ENCODE results near the gene SLIT1. TPM values are rescaled to one million over a fixed set of nuclear protein-coding genes. Genes with fewer than 3 reads are reported as not detected.

Gene SLIT1
- total RNA-seq, 1 donor, result not detected

GRCh38 chr10:96967847-96968246 is 217.9 kb downstream of the SLIT1 start:
- Histone ChIP-seq H3K4me1 (ENCODE audit: insufficient read depth, low read length) (peaks cover 14% of the 10 kb centered on the region), H3K4me3 (ENCODE audit: insufficient read depth, low read length) (no peak overlapping the region), H3K4me2 (ENCODE audit: insufficient read depth, low read length) (no peak overlapping the region), H2AFZ (ENCODE audit: low read length) (no peak overlapping the region), H3K36me3 (ENCODE audit: insufficient read depth, low read length) (no peaks in the 10 kb centered on the region), H3K27me3 (ENCODE audit: insufficient read depth, low read length) (no peaks in the 10 kb centered on the region), H4K20me1 (ENCODE audit: insufficient read depth, low read length) (no peaks in the 10 kb centered on the region), H3K27ac (ENCODE audit: low read depth, low read length) (no peak overlapping the region), H3K79me2 (ENCODE audit: insufficient read depth, low read length) (peaks cover 4% of the 10 kb centered on the region), H3K9me3 (ENCODE audit: low read depth, low read length) (no peaks in the 10 kb centered on the region)
- DNase-seq (ENCODE audit: insufficient read length, low spot score, missing footprints), result peak; percentile 83
- TF ChIP-seq CTCF (IDR thresholded peaks at IDR 0.05; ENCODE audit: extremely low read depth, low read depth, low read length), result no peak

- H3K4me3 ChIP-seq (ENCODE audit: insufficient read depth, low read length), result no peak overlapping the region
These were observed 221.6 kb downstream of the SLIT1 start for GRCh38 chr10:96964131-96964530.

GRCh38 chr10:96960872-96961271 is 224.9 kb downstream of the SLIT1 start:
- no peak for DNase-seq (ENCODE audit: insufficient read length, low spot score, missing footprints)
- Histone ChIP-seq H3K4me3 (ENCODE audit: insufficient read depth, low read length) (no peak overlapping the region), H4K20me1 (ENCODE audit: insufficient read depth, low read length) (peaks cover 4% of the 10 kb centered on the region), H3K27ac (ENCODE audit: low read depth, low read length) (peak overlapping the region; percentile 39), H3K9me3 (ENCODE audit: low read depth, low read length) (no peaks in the 10 kb centered on the region), H3K79me2 (ENCODE audit: insufficient read depth, low read length) (peaks cover 12% of the 10 kb centered on the region), H3K27me3 (ENCODE audit: insufficient read depth, low read length) (no peaks in the 10 kb centered on the region), H3K4me1 (ENCODE audit: insufficient read depth, low read length) (peaks cover 20% of the 10 kb centered on the region), H2AFZ (ENCODE audit: low read length) (no peak overlapping the region), H3K36me3 (ENCODE audit: insufficient read depth, low read length) (peaks cover 3% of the 10 kb centered on the region), H3K4me2 (ENCODE audit: insufficient read depth, low read length) (peak overlapping the region; percentile 15)
- TF ChIP-seq CTCF (IDR thresholded peaks at IDR 0.05; ENCODE audit: extremely low read depth, low read depth, low read length), result no peak

More at GRCh38 chr10:96964131-96964530, 221.6 kb downstream of the SLIT1 start:
- Histone ChIP-seq H3K4me2 (ENCODE audit: insufficient read depth, low read length) (no peak overlapping the region), H3K27ac (ENCODE audit: low read depth, low read length) (no peak overlapping the region), H3K9me3 (ENCODE audit: low read depth, low read length) (no peaks in the 10 kb centered on the region), H2AFZ (ENCODE audit: low read length) (no peak overlapping the region), H3K27me3 (ENCODE audit: insufficient read depth, low read length) (no peaks in the 10 kb centered on the region), H3K79me2 (ENCODE audit: insufficient read depth, low read length) (peaks cover 6% of the 10 kb centered on the region), H3K36me3 (ENCODE audit: insufficient read depth, low read length) (no peaks in the 10 kb centered on the region), H4K20me1 (ENCODE audit: insufficient read depth, low read length) (peaks cover 4% of the 10 kb centered on the region), H3K4me1 (ENCODE audit: insufficient read depth, low read length) (peaks cover 29% of the 10 kb centered on the region)
- TF ChIP-seq CTCF (IDR thresholded peaks at IDR 0.05; ENCODE audit: extremely low read depth, low read depth, low read length), result no peak
- DNase-seq (ENCODE audit: insufficient read length, low spot score, missing footprints), result no peak

- peak overlapping the region; percentile 31 for H3K4me2 ChIP-seq (ENCODE audit: insufficient read depth, low read length)
- TF ChIP-seq CTCF (IDR thresholded peaks at IDR 0.05; ENCODE audit: extremely low read depth, low read depth, low read length), result no peak
- DNase-seq (ENCODE audit: insufficient read length, low spot score, missing footprints), result no peak
These were observed 226.0 kb downstream of the SLIT1 start for GRCh38 chr10:96959733-96960132.

More at GRCh38 chr10:96959733-96960132, 226.0 kb downstream of the SLIT1 start:
- H4K20me1 ChIP-seq (ENCODE audit: insufficient read depth, low read length), result peaks cover 4% of the 10 kb centered on the region
- no peak overlapping the region for H2AFZ ChIP-seq (ENCODE audit: low read length)
- H3K4me3 ChIP-seq (ENCODE audit: insufficient read depth, low read length), result no peak overlapping the region
- no peaks in the 10 kb centered on the region for H3K9me3 ChIP-seq (ENCODE audit: low read depth, low read length)
- peaks cover 22% of the 10 kb centered on the region for H3K79me2 ChIP-seq (ENCODE audit: insufficient read depth, low read length)
- peaks cover 20% of the 10 kb centered on the region for H3K4me1 ChIP-seq (ENCODE audit: insufficient read depth, low read length)
- H3K27me3 ChIP-seq (ENCODE audit: insufficient read depth, low read length), result no peaks in the 10 kb centered on the region
- H3K36me3 ChIP-seq (ENCODE audit: insufficient read depth, low read length), result peaks cover 14% of the 10 kb centered on the region
- H3K27ac ChIP-seq (ENCODE audit: low read depth, low read length), result peak overlapping the region; percentile 39

All from osteoblast (primary cell).